Body of pancreas (tissue), 4 donors: ENCODE results near the gene SELENOV. TPM values are rescaled to one million over a fixed set of nuclear protein-coding genes. Genes with fewer than 3 reads are reported as not detected.

Source experiments
- ATAC-seq: fragments of 150-250 bp; one replicate; pipeline ENCODE4 v1.9.1; 2016
- DNase-seq, 4 donors: peaks; one replicate each; pipeline ENCODE4 v3.0.0-alpha.2; 2019
- H3K27ac ChIP-seq, 4 donors: fragments of 200-600 bp; sonication (generic); 1 replicate in 3 of 4; 2 replicates in 1 of 4; pipeline versions ENCODE4 v1.5.1 to v1.6.1; 2016 to 2019; ENCODE audit warnings: mild to moderate bottlenecking in 1 of 4, mixed read lengths in 1 of 4, moderate library complexity in 1 of 4
- H3K27me3 ChIP-seq, 2 donors: fragments of 200-600 bp; sonication (generic); one replicate each; pipeline ENCODE4 v1.6.0; 2016; ENCODE audit warnings: mild to moderate bottlenecking in 1 of 2
- H3K36me3 ChIP-seq, 2 donors: fragments of 200-600 bp; sonication (generic); replicated peaks in 1 of 2; 2 replicates each; pipeline ENCODE4 v1.5.1; 2016; ENCODE audit warnings: low read depth in 2 of 2; ENCODE audit not compliant: insufficient read depth in 1 of 2
- H3K4me1 ChIP-seq: fragments of 200-600 bp; sonication (generic); one replicate; pipeline ENCODE4 v1.6.0; 2016
- H3K4me3 ChIP-seq, 2 donors: fragments of 200-600 bp; sonication (generic); 1 replicate in 1 of 2; 2 replicates in 1 of 2; pipeline ENCODE4 v1.5.1; 2016 to 2019
- H3K9me3 ChIP-seq, 3 donors: fragments of 200-600 bp; sonication (generic); 1 replicate in 2 of 3; 2 replicates in 1 of 3; pipeline ENCODE4 v1.5.1; 2016
- POLR2A ChIP-seq, 3 donors: fragments of 450-650 bp; IDR thresholded peaks; one replicate each; pipeline ENCODE4 v1.6.1; 2016; ENCODE audit warnings: antibody characterized with exemption in 3 of 3, mild to moderate bottlenecking in 2 of 3
- WGBS, 2 donors: methylation state at CpG; one replicate each; pipeline ENCODE4 v1.1.5; 2017; 5-methylcytosine and 5-hydroxymethylcytosine counted together
- intact Hi-C: fragments of 100-400 bp; cut with DNase I; formaldehyde crosslinking; loops from one replicate; pipeline ENCODE4 v1.15.1; 2023
- total RNA-seq, 2 donors: library from RNA; depleted of rRNA; stranded (reverse); fragments of >200 nt; gene quantifications; one replicate each; pipeline ENCODE4 v1.1.0, GENCODE V29; 2016
- TF ChIP-seq, protein P1 (sequence below), 7 experiments: fragments of 450-650 bp in 4 of 7; fragments of 200-600 bp in 3 of 7; sonication (generic) in 3 of 7; IDR thresholded peaks; one replicate each; pipeline ENCODE4 v1.5.1; 2016 to 2019; ENCODE audit warnings: antibody characterized with exemption in 7 of 7

SELENOV gene
- total RNA-seq, 2 donors from 2014 or later: not detected

DNA sequence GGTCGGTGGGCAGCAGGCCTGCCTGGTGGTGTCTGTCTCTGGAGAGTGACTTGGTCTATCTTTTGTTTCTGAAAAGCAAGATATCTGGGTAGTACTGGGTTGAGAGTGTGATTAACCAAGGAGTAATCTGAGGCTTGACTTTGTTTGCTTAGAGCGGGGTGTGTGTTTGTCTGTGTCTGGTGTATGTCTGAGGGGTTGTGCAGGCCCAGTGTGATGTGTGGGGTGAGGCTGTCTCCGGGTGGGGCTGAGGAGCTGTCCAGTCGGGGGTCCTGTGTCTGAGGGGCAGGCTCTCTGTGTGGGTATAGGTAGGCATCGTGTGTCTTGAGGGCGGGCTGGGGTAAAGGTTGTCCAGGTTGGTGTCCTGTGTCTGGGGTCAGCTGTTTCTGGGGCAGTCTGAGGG, 45.4 kb upstream of the SELENOV start:
- H3K36me3 ChIP-seq: peaks cover 35 to 86% of the 10 kb centered on the region in 2 donors
- WGBS, 2 donors: 72 to 91% methylated on average over 6 of the region's 6 CpGs
- H3K4me1 ChIP-seq: no peaks in the 10 kb centered on the region
- DNase-seq: no peak
- intact Hi-C loops: no loop called here
- H3K27ac ChIP-seq: no peak overlapping the region
- ATAC-seq: no peak
- H3K27me3 ChIP-seq: no peaks in the 10 kb centered on the region
- H3K4me3 ChIP-seq: no peak overlapping the region
- TF ChIP-seq POLR2A (IDR thresholded peaks at IDR 0.05): no peak
- TF ChIP-seq, protein P1, sequence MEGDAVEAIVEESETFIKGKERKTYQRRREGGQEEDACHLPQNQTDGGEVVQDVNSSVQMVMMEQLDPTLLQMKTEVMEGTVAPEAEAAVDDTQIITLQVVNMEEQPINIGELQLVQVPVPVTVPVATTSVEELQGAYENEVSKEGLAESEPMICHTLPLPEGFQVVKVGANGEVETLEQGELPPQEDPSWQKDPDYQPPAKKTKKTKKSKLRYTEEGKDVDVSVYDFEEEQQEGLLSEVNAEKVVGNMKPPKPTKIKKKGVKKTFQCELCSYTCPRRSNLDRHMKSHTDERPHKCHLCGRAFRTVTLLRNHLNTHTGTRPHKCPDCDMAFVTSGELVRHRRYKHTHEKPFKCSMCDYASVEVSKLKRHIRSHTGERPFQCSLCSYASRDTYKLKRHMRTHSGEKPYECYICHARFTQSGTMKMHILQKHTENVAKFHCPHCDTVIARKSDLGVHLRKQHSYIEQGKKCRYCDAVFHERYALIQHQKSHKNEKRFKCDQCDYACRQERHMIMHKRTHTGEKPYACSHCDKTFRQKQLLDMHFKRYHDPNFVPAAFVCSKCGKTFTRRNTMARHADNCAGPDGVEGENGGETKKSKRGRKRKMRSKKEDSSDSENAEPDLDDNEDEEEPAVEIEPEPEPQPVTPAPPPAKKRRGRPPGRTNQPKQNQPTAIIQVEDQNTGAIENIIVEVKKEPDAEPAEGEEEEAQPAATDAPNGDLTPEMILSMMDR (IDR thresholded peaks at IDR 0.05): no peak
- no peaks in the 10 kb centered on the region for H3K9me3 ChIP-seq

GRCh38 chr19:39470724-39471339, 44.1 kb upstream of the SELENOV start:
- no peak for TF ChIP-seq POLR2A (IDR thresholded peaks at IDR 0.05)
- DNase-seq (no peak), ATAC-seq (no peak)
- Histone ChIP-seq H3K27ac (no peak overlapping the region), H3K27me3 (no peaks in the 10 kb centered on the region), H3K4me1 (no peaks in the 10 kb centered on the region), H3K4me3 (no peak overlapping the region), H3K36me3 (peaks cover 27 to 77% of the 10 kb centered on the region in 2 donors), H3K9me3 (no peaks in the 10 kb centered on the region)
- WGBS, 2 donors: 73 to 89% methylated on average over 6 to 7 of the region's 7 CpGs
- intact Hi-C loops: loop anchor here (10.0 kb wide), 1 partner anchor 64 kb away; the partner anchor contains the start of gene EID2B

DNA sequence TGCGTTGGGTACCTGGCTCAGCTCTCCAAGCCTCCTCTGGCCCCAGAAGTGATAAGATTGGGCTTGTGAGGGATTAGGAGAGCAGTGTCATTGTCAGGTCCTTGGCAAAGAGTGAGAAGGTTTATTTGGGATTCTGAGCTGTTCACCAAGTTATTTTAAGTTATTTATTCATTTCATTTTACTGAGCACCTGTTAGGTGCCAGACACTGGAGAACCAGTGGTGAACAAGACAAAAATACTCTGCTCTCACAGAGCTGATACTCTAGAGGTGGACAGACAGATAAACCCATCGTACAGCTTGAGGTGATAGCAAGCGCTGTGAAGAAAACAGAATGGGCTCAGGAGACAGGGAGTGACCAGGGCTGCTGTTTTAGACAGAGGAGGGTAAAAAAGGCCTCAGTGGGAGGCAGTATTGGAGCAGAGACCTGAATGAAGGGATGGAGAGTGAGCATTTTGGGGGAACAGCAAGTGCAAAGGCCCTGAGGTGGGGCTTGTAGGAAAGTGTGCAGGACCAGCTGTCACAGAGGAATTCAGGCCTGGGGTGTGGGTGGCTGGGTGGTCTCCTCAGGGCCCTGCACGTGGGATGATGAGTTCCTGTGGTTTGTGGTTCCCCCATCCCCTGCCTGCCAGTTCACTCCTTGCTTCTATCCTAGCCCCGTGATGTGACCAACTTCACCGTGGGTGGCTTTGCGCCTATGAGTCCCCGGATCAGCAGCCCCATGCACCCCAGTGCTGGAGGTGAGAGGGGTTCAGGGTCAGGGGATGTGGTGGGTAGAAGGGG, 43.0 kb upstream of the SELENOV start:
- 89 to 97% methylated on average over 3 to 8 of the region's 8 CpGs for WGBS, 2 donors
- Histone ChIP-seq H3K4me3 (no peak overlapping the region), H3K36me3 (peaks cover 27 to 70% of the 10 kb centered on the region in 2 donors), H3K27ac (no peak overlapping the region), H3K4me1 (no peaks in the 10 kb centered on the region), H3K9me3 (no peaks in the 10 kb centered on the region), H3K27me3 (no peaks in the 10 kb centered on the region)
- no peak for TF ChIP-seq POLR2A (IDR thresholded peaks at IDR 0.05)
- TF ChIP-seq, protein P1 (IDR thresholded peaks at IDR 0.05): no peak
- DNase-seq (no peak), ATAC-seq (no peak)
- intact Hi-C loops: loop anchor here (10.0 kb wide), 1 partner anchor 63 kb away; the partner anchor contains the start of gene EID2B

DNA sequence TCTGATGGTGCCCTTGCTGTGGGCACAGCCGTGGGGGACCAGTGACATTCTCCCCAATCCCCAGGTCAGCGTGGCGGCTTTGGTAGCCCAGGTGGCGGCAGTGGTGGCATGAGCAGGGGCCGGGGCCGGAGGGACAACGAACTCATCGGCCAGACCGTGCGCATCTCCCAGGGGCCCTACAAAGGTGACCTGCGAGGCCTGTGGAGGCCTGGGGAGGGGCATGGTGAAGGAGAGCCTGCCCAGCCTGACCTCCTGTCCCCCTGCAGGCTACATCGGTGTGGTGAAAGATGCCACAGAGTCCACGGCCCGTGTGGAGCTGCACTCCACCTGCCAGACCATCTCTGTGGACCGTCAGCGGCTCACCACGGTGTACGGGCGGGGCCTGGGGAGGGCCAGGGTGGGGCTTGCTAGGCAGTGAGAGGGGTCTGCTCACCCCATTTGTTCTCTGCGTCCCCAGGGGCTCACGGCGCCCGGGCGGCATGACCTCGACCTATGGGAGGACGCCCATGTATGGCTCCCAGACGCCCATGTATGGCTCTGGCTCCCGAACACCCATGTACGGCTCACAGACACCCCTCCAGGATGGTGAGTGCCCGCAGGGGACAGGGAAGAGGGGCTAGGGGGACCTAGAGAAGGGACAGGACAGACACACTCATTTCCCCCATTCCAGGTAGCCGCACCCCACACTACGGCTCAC, 42.0 kb upstream of the SELENOV start:
- DNase-seq: no peak
- H3K27ac ChIP-seq: no peak overlapping the region
- 88 to 97% methylated on average over 10 to 25 of the region's 32 CpGs for WGBS, 2 donors
- TF ChIP-seq, protein P1 (IDR thresholded peaks at IDR 0.05): no peak
- no peak for TF ChIP-seq POLR2A (IDR thresholded peaks at IDR 0.05)
- intact Hi-C loops: loop anchor here (10.0 kb wide), 1 partner anchor 62 kb away; the partner anchor contains the start of gene EID2B
- H3K27me3 ChIP-seq: no peaks in the 10 kb centered on the region
- no peaks in the 10 kb centered on the region for H3K4me1 ChIP-seq
- peaks cover 26 to 66% of the 10 kb centered on the region in 2 donors for H3K36me3 ChIP-seq
- no peaks in the 10 kb centered on the region for H3K9me3 ChIP-seq
- H3K4me3 ChIP-seq: no peak overlapping the region
- no peak for ATAC-seq

DNA sequence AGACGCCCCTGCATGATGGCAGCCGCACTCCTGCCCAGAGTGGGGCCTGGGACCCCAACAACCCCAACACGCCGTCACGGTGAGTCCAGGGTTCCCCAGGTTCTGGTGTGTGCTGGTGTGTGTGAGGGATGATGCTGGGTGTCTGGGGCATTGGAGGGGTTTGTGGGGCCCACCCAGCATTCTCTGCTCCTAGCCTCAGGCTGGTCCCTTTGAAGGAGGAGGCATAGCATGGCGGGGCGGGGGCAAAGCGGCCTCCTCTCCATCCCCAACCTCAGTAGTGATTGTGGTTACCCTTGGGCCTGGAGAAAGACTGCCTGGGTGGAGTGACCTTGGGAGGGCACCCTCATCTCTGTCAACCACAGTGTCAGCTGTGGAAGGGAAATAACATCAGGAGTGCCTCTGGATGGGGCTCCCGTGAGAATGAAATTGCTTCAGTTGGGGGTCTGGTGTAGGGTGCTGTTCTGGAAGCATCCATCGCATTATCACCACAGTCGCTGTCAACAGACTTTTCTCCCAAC, 41.4 kb upstream of the SELENOV start:
- ATAC-seq: no peak
- TF ChIP-seq, protein P1 (IDR thresholded peaks at IDR 0.05): no peak
- no peak for TF ChIP-seq POLR2A (IDR thresholded peaks at IDR 0.05)
- H3K27ac ChIP-seq: no peak overlapping the region
- intact Hi-C loops: loop anchor here (10.0 kb wide), 1 partner anchor 61 kb away; the partner anchor contains the start of gene EID2B
- H3K36me3 ChIP-seq: peaks cover 20 to 61% of the 10 kb centered on the region in 2 donors
- H3K4me3 ChIP-seq: no peak overlapping the region
- no peaks in the 10 kb centered on the region for H3K9me3 ChIP-seq
- WGBS, 2 donors: 83 to 93% methylated on average over 5 to 8 of the region's 11 CpGs
- no peak for DNase-seq
- H3K27me3 ChIP-seq: no peaks in the 10 kb centered on the region
- H3K4me1 ChIP-seq: no peaks in the 10 kb centered on the region
